HEK293T (cell line): ENCODE measurements around the gene CUX1.

ENCODE experiments used
- CTCF ChIA-PET: fragments of 350-600 bp; formaldehyde crosslinking; extraction: SDS; loops from one replicate; lab custom pipeline; 2021; ENCODE audit warnings: antibody characterized with exemption, inconsistent platforms; lab: Yijun Ruan, JAX
- POLR2A ChIA-PET: fragments of 350-600 bp; formaldehyde crosslinking; extraction: SDS; loops from one replicate; lab custom pipeline; 2020; ENCODE audit warnings: antibody characterized with exemption, inconsistent platforms; lab: Yijun Ruan, JAX
- DNase-seq: peaks from one replicate; pipeline ENCODE4 v3.0.0; 2012; ENCODE audit warnings: mixed read lengths; ENCODE audit errors: extremely low spot score
- ARNT ChIP-seq: fragments of 450-650 bp; IDR thresholded peaks from 2 replicates; pipeline ENCODE4 v1.6.1; 2017; ENCODE audit warnings: mild to moderate bottlenecking
- BHLHE40 ChIP-seq: fragments of 450-650 bp; IDR thresholded peaks from 2 replicates; pipeline ENCODE4 v1.6.1; 2016; ENCODE audit warnings: mild to moderate bottlenecking, moderate library complexity, borderline replicate concordance
- CTBP1 ChIP-seq: fragments of 450-650 bp; IDR thresholded peaks from 2 replicates; pipeline ENCODE4 v1.6.1; 2016; ENCODE audit warnings: borderline replicate concordance
- ELF4 ChIP-seq: fragments of 450-650 bp; IDR thresholded peaks from 2 replicates; pipeline ENCODE4 v1.6.1; 2017; ENCODE audit warnings: antibody characterized with exemption
- FOXA1 ChIP-seq: fragments of 450-650 bp; IDR thresholded peaks from 2 replicates; pipeline ENCODE4 v1.6.1; 2016; ENCODE audit warnings: mild to moderate bottlenecking
- FOXK2 ChIP-seq: fragments of 450-650 bp; IDR thresholded peaks from 2 replicates; pipeline ENCODE4 v1.6.1; 2016; ENCODE audit warnings: mild to moderate bottlenecking
- FOXM1 ChIP-seq: fragments of 450-650 bp; IDR thresholded peaks from 2 replicates; pipeline ENCODE4 v1.6.1; 2017; ENCODE audit warnings: mild to moderate bottlenecking, borderline replicate concordance
- HDGF ChIP-seq: fragments of 450-650 bp; IDR thresholded peaks from 2 replicates; pipeline ENCODE4 v1.6.1; 2017; ENCODE audit warnings: antibody characterized with exemption, borderline replicate concordance
- L3MBTL2 ChIP-seq: fragments of 450-650 bp; conservative IDR thresholded peaks from 2 replicates; pipeline ENCODE4 v1.6.1; 2016; ENCODE audit warnings: mild to moderate bottlenecking
- LEF1 ChIP-seq: fragments of 450-650 bp; IDR thresholded peaks from 2 replicates; pipeline ENCODE4 v1.6.1; 2017; ENCODE audit warnings: mild to moderate bottlenecking, borderline replicate concordance
- NFRKB ChIP-seq: fragments of 450-650 bp; IDR thresholded peaks from 2 replicates; pipeline ENCODE4 v1.6.1; 2016; ENCODE audit warnings: mild to moderate bottlenecking, moderate library complexity
- PKNOX1 ChIP-seq: fragments of 450-650 bp; IDR thresholded peaks from 2 replicates; pipeline ENCODE4 v1.6.1; 2016
- SP1 ChIP-seq: fragments of 450-650 bp; IDR thresholded peaks from 2 replicates; pipeline ENCODE4 v1.6.1; 2017
- SUZ12 ChIP-seq: fragments of 450-650 bp; IDR thresholded peaks from 2 replicates; pipeline ENCODE4 v1.6.1; 2016; ENCODE audit warnings: mild to moderate bottlenecking
- TARDBP ChIP-seq: fragments of 450-650 bp; IDR thresholded peaks from 2 replicates; pipeline ENCODE4 v1.6.1; 2016
- ZNF384 ChIP-seq: fragments of 450-650 bp; IDR thresholded peaks from 2 replicates; pipeline ENCODE4 v1.6.1; 2016

The CUX1 gene

GRCh38 chr7:101990811-101991418, 173.5 kb downstream of the CUX1 start:
- ChIA-PET CTCF (no interaction called here), POLR2A (no interaction called here)
- DNase-seq: no peak
- no peak for TF ChIP-seq LEF1
- no peak for TF ChIP-seq HDGF
- TF ChIP-seq ZNF384: no peak
- no peak for TF ChIP-seq TARDBP
- TF ChIP-seq FOXA1: no peak
- no peak for TF ChIP-seq NFRKB
- TF ChIP-seq PKNOX1: no peak
- no peak for TF ChIP-seq FOXM1
- TF ChIP-seq FOXK2: no peak
- no peak for TF ChIP-seq BHLHE40
- TF ChIP-seq ARNT: no peak
- TF ChIP-seq CTBP1: no peak
- no peak for TF ChIP-seq L3MBTL2

- TF ChIP-seq CTBP1 (no peak), SUZ12 (no peak), ARNT (no peak), ELF4 (no peak), FOXA1 (no peak)
- DNase-seq: no peak
- POLR2A ChIA-PET: no interaction called here
- CTCF ChIA-PET: no interaction called here
These were observed 174.4 kb downstream of the CUX1 start for GRCh38 chr7:101991860-101992259.

- DNase-seq: no peak
- CTCF ChIA-PET: no interaction called here
- no peak for TF ChIP-seq NFRKB
- TF ChIP-seq L3MBTL2: no peak
- no peak for TF ChIP-seq FOXA1
- TF ChIP-seq FOXM1: no peak
- no peak for TF ChIP-seq ARNT
- TF ChIP-seq BHLHE40: no peak
- no peak for TF ChIP-seq SUZ12
- TF ChIP-seq SP1: no peak
- TF ChIP-seq ZNF384: no peak
- TF ChIP-seq TARDBP: no peak
- POLR2A ChIA-PET: interaction anchor here (0.9 kb wide), 1 partner anchor 8 kb away, joined by 3 read pairs; no protein-coding TSS in a partner anchor
These were observed 175.9 kb downstream of the CUX1 start for GRCh38 chr7:101993311-101993710.

- ChIA-PET CTCF (interaction anchor here (0.7 kb wide), 1 partner anchor 17 kb away, joined by 6 read pairs; no protein-coding TSS in a partner anchor), POLR2A (no interaction called here)
- TF ChIP-seq CTBP1 (no peak), TARDBP (no peak), NFRKB (no peak), ZNF384 (no peak), LEF1 (no peak), FOXA1 (no peak), BHLHE40 (no peak), HDGF (no peak), FOXM1 (no peak), SP1 (no peak), ELF4 (no peak), L3MBTL2 (no peak), FOXK2 (no peak), PKNOX1 (no peak), ARNT (no peak)
These were observed 177.7 kb downstream of the CUX1 start for GRCh38 chr7:101995121-101995520.

GRCh38 chr7:101996131-101996691, 178.8 kb downstream of the CUX1 start:
- no peak for TF ChIP-seq FOXM1
- TF ChIP-seq ELF4: no peak
- TF ChIP-seq TARDBP: no peak
- no peak for TF ChIP-seq L3MBTL2
- no peak for TF ChIP-seq HDGF
- no peak for TF ChIP-seq NFRKB
- no peak for TF ChIP-seq SUZ12
- TF ChIP-seq CTBP1: no peak
- DNase-seq: no peak
- ChIA-PET CTCF (no interaction called here), POLR2A (no interaction called here)

More at GRCh38 chr7:101995121-101995520, 177.7 kb downstream of the CUX1 start:
- DNase-seq: no peak

- POLR2A ChIA-PET: no interaction called here
- TF ChIP-seq SP1 (no peak), TARDBP (no peak), ELF4 (no peak), NFRKB (no peak), FOXM1 (no peak), ZNF384 (no peak)
- CTCF ChIA-PET: no interaction called here
- no peak for DNase-seq
These were observed 179.4 kb downstream of the CUX1 start for GRCh38 chr7:101996876-101997275.
